Left ventricle myocardium inferior (tissue), 1 donor: ENCODE data around the gene PPP1R16B. TPM values are rescaled to one million over a fixed set of nuclear protein-coding genes. Genes with fewer than 3 reads are reported as not detected.

ENCODE experiments used
- DNase-seq: peaks from one replicate; pipeline ENCODE4 v3.0.0-alpha.2; 2020
- H3K27ac ChIP-seq: fragments of 200-600 bp; replicated peaks from 2 replicates; pipeline ENCODE4 v1.8.0; 2021
- H3K27me3 ChIP-seq: fragments of 200-600 bp; 2 replicates; pipeline ENCODE4 v1.8.0; 2021; ENCODE audit warnings: low read depth
- H3K36me3 ChIP-seq: fragments of 200-600 bp; 2 replicates; pipeline ENCODE4 v1.8.0; 2021
- H3K4me1 ChIP-seq: fragments of 200-600 bp; 2 replicates; pipeline ENCODE4 v1.8.0; 2021
- H3K4me3 ChIP-seq: fragments of 200-600 bp; 2 replicates; pipeline ENCODE4 v1.8.0; 2021; ENCODE audit warnings: mild to moderate bottlenecking, moderate library complexity
- H3K9me3 ChIP-seq: fragments of 200-600 bp; replicated peaks from 2 replicates; pipeline ENCODE4 v1.8.0; 2021
- intact Hi-C: fragments of 100-400 bp; cut with micrococcal nuclease; formaldehyde crosslinking; loops from one replicate; pipeline ENCODE4 v1.11.0; 2022
- total RNA-seq: library from RNA; stranded (reverse); fragmentation: NEBNext Ultra II Directional; extraction: Animal tissue kit (Norgen Biotek cat#: 25700); gene quantifications from one replicate; pipeline ENCODE4 v1.2.1, GENCODE V29; 2021
- TF ChIP-seq, protein P1 (sequence below): fragments of 200-600 bp; IDR thresholded peaks from 2 replicates; pipeline ENCODE4 v1.8.0; 2021; ENCODE audit warnings: antibody characterized with exemption, mild to moderate bottlenecking, borderline replicate concordance
- donor health status: DM: no; HTN: yes; CAD: no; lungs with severe emphysema.

Gene PPP1R16B
- total RNA-seq, 1 donor from 2014 or later, result 6.3 TPM

DNA sequence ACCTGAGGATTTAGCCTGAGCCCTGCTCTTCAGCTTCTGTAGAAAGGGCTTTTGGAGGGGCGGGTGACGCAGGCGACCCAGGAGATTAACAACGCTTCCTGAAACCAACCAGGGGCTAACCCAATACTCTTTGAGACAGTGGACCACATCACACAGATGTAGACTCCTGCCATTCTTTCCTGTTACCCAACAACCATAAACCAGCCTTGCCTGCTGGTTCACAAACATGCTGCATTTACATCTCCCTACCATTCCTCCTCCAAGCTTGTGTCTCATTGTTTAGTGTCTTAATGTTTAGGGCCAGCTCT, 28.3 kb downstream of the PPP1R16B start:
- H3K27ac ChIP-seq, result no peak overlapping the region
- H3K4me1 ChIP-seq, result peaks cover 21% of the 10 kb centered on the region
- TF ChIP-seq, protein P1, sequence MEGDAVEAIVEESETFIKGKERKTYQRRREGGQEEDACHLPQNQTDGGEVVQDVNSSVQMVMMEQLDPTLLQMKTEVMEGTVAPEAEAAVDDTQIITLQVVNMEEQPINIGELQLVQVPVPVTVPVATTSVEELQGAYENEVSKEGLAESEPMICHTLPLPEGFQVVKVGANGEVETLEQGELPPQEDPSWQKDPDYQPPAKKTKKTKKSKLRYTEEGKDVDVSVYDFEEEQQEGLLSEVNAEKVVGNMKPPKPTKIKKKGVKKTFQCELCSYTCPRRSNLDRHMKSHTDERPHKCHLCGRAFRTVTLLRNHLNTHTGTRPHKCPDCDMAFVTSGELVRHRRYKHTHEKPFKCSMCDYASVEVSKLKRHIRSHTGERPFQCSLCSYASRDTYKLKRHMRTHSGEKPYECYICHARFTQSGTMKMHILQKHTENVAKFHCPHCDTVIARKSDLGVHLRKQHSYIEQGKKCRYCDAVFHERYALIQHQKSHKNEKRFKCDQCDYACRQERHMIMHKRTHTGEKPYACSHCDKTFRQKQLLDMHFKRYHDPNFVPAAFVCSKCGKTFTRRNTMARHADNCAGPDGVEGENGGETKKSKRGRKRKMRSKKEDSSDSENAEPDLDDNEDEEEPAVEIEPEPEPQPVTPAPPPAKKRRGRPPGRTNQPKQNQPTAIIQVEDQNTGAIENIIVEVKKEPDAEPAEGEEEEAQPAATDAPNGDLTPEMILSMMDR, result no peak
- H3K27me3 ChIP-seq, result peaks cover 26% of the 10 kb centered on the region
- DNase-seq, result no peak
- no peaks in the 10 kb centered on the region for H3K9me3 ChIP-seq
- no peak overlapping the region for H3K4me3 ChIP-seq
- intact Hi-C loops, result no loop called here
- no peaks in the 10 kb centered on the region for H3K36me3 ChIP-seq

DNA sequence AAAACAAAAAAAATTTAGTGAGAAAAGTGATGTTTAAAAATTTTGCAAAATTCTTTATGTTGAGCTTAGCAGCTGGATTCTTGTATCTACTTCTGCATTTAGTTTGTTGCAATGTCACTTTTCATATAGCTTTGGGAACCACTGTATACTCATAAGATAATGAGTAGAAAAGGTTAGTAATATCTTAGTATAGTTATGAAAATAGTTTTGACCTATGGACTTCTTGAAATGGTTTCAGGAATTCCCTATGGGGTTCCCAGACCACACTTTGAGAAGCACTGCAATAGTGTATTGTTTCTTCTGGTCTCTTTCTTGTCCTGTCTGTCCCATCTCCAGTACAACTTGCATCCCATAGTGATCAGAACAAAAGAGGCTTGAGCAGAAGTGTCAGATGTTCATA, 29.4 kb downstream of the PPP1R16B start:
- H3K27ac ChIP-seq, result no peak overlapping the region
- intact Hi-C loops, result no loop called here
- H3K36me3 ChIP-seq, result no peaks in the 10 kb centered on the region
- H3K27me3 ChIP-seq, result peaks cover 22% of the 10 kb centered on the region
- DNase-seq, result no peak
- no peak overlapping the region for H3K4me3 ChIP-seq
- no peaks in the 10 kb centered on the region for H3K9me3 ChIP-seq
- H3K4me1 ChIP-seq, result peaks cover 12% of the 10 kb centered on the region
- TF ChIP-seq, protein P1, result no peak

DNA sequence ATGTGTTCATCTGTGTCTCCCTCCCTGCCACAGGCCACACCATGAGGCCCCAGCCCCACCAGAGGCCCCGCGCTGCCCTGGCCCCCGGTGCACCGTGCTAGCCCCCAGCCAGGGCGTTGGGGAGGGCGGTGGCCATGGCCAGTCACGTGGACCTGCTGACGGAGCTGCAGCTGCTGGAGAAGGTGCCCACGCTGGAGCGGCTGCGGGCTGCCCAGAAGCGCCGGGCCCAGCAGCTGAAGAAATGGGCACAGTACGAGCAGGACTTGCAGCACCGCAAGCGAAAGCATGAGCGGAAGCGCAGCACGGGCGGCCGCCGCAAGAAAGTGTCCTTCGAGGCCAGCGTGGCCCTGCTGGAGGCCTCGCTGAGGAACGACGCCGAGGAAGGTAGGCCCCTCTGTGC, 30.3 kb downstream of the PPP1R16B start:
- H3K27ac ChIP-seq, result no peak overlapping the region
- H3K4me1 ChIP-seq, result peaks cover 14% of the 10 kb centered on the region

DNA sequence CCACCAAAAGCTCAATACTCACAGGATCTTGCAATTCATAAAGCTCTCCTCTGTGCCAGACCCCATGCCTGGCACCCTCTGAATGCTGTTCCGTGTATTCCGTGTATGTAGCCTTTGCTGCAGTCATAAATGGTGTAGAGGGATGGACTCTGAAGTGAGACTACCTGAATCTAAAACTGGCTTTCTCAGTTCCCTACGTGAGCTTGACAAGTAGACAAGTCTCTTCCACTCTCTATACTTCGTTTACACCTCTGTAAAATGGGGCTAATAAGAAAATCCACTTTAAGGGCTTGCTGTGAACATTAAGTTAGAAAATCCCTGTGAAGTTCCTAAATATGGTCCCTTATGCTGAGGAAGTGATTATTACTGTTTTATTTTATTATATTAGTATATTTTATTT, 31.5 kb downstream of the PPP1R16B start:
- Histone ChIP-seq H3K36me3 (no peaks in the 10 kb centered on the region), H3K9me3 (no peaks in the 10 kb centered on the region), H3K27ac (no peak overlapping the region), H3K4me1 (peaks cover 15% of the 10 kb centered on the region), H3K27me3 (peaks cover 31% of the 10 kb centered on the region), H3K4me3 (no peak overlapping the region)
- no peak for DNase-seq
- TF ChIP-seq, protein P1, result no peak
- intact Hi-C loops, result no loop called here

More for the DNA sequence above, 30.3 kb downstream of the PPP1R16B start:
- H3K27me3 ChIP-seq, result peaks cover 30% of the 10 kb centered on the region
- no peaks in the 10 kb centered on the region for H3K9me3 ChIP-seq
- no peak for DNase-seq
- TF ChIP-seq, protein P1, result no peak
- intact Hi-C loops, result no loop called here
- H3K4me3 ChIP-seq, result no peak overlapping the region
- H3K36me3 ChIP-seq, result no peaks in the 10 kb centered on the region

DNA sequence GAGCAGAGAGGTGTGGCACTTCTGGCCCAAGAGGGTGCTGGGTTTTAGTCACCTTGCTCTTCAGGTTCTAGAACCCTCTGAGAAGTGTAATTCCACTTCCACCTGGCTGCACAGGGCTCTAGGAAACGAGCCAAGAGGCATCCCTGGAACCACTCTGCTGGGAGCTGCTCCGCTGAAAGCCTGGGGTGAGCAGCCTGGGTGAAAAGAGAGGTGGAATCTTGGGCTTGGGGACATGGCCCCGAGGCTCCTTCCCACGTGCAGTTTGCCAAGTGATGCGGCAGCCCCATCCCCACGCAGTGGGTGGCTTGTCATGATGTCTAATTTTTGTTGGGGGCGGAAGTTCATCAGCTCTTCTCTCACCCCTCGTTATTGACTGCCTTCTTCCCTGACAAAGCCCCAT, 32.8 kb downstream of the PPP1R16B start:
- intact Hi-C loops, result no loop called here
- no peak overlapping the region for H3K27ac ChIP-seq
- H3K9me3 ChIP-seq, result no peaks in the 10 kb centered on the region
- peaks cover 23% of the 10 kb centered on the region for H3K4me1 ChIP-seq
- DNase-seq, result no peak
- H3K4me3 ChIP-seq, result no peak overlapping the region
- TF ChIP-seq, protein P1, result no peak
- H3K27me3 ChIP-seq, result peaks cover 30% of the 10 kb centered on the region
- no peaks in the 10 kb centered on the region for H3K36me3 ChIP-seq

DNA sequence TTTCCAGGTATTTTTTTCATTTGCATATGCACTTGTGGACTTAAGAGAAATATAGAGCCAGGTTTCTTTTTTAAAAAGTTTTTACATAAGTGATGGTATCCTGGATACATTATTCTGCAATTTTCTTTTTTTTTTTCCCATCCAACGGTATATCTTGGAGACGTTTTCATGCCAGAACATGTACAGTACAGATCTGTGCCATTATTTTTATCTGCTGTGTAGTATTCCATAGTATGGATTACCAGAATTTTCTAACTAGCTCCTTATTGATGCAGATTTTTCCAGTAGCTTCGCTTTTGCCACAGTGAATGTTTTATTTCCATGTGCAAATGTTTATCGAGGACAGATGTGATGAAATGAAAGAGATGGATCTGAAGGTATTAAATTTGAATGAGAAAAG, 34.1 kb downstream of the PPP1R16B start:
- intact Hi-C loops, result no loop called here
- H3K4me3 ChIP-seq, result no peak overlapping the region
- TF ChIP-seq, protein P1, result no peak
- no peaks in the 10 kb centered on the region for H3K9me3 ChIP-seq
- H3K27ac ChIP-seq, result no peak overlapping the region
- no peaks in the 10 kb centered on the region for H3K36me3 ChIP-seq
- peaks cover 23% of the 10 kb centered on the region for H3K27me3 ChIP-seq
- peaks cover 24% of the 10 kb centered on the region for H3K4me1 ChIP-seq
- no peak for DNase-seq
